ENCODE measurements around the gene SLC16A3. TPM values are rescaled to one million over a fixed set of nuclear protein-coding genes. Genes with fewer than 3 reads are reported as not detected.

SLC16A3 gene
- total and polyA plus RNA-seq, 2 of the 8 experiments (the other 6 are each of a cell fraction or from before 2014, with no cell fraction given), result 3.8 to 8.7 TPM

DNA sequence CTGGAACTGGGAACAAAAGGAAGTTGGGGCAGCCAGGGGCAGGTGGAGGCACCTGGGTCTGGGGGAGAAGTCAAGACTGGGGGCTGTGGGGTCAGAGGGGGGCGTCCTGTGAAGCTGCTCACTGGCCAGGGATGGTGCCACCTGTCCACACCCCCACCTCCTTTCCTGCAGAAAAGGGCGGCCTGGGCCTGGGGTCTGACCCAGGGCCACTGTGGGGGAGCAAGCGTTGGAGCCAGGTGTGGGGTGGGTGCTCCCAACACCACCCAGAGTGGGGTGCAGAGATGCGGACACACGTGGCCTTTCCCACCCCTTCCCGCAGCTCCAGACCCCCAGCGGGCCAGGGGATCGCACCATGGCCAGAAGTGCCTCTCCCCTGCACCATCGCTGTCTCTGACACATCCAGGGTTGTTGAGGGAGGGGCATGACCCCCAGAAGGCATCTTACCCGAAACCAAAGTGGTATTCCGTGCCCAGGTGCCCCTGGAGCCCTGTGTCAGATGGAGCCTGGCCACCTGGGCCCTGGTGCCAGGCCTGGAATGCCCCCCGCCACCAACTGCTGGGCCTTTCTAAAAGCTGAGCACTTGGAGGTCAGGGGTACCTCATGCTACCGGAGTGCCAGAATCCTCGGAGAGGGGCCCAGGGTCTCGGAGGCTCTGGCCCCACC, 2.6 kb upstream of the SLC16A3 start:
- Histone ChIP-seq H3K18ac (ENCODE audit: extremely low read depth, low read length) (no peak overlapping the region), H3K14ac (ENCODE audit: insufficient read length) (no peak overlapping the region), H2AFZ (ENCODE audit: low read length) (no peak overlapping the region), H4K5ac (ENCODE audit: insufficient read length, low read depth, low read length) (no peak overlapping the region), H3K4me1 (replicated peaks in 1 of 4; ENCODE audit: control insufficient read depth in 3 of 4, insufficient read depth in 4 of 4, low read length in 3 of 4) (peaks cover 0 to 11% (median 1%) of the 10 kb centered on the region in 4 experiments; a peak in 3 of 7 replicates), H3K9me3 (ENCODE audit: insufficient read depth in 2 of 2, low read depth in 1 of 2, low read length in 1 of 2) (no peaks in the 10 kb centered on the region; a peak in 1 of 4 replicates), H3K4ac (replicated peaks; ENCODE audit: insufficient read length, low read depth, low read length) (no peak overlapping the region), H3K27me3 (replicated peaks in 1 of 4; ENCODE audit: control insufficient read depth in 3 of 4, extremely low read depth in 1 of 4, insufficient read depth in 3 of 4, low read length in 3 of 4) (peaks cover 28 to 51% (median 47%) of the 10 kb centered on the region in 4 experiments), H3K56ac (replicated peaks; ENCODE audit: insufficient read length, low read depth, low read length) (no peak overlapping the region), H3K4me2 (ENCODE audit: insufficient read depth in 1 of 2, low read depth in 2 of 2, low read length in 2 of 2) (no peak overlapping the region), H3K23me2 (ENCODE audit: low read depth, low read length) (peaks cover 8% of the 10 kb centered on the region; the same call in 1 of the 2 replicates), H3K36me3 (ENCODE audit: control insufficient read depth in 2 of 4, insufficient read depth in 4 of 4, low read length in 3 of 4) (no peaks in the 10 kb centered on the region; a peak in 1 of 8 replicates), H2BK15ac (ENCODE audit: low read length) (no peak overlapping the region), H3K79me2 (ENCODE audit: control insufficient read depth in 1 of 2, insufficient read depth in 2 of 2, low read length in 2 of 2) (no peaks in the 10 kb centered on the region), H2AK5ac (ENCODE audit: low read depth, low read length) (no peak overlapping the region), H3K23ac (ENCODE audit: insufficient read length) (no peak overlapping the region), H3K4me3 (ENCODE audit: extremely low read depth in 1 of 4, insufficient read depth in 2 of 4, low read depth in 3 of 4, low read length in 4 of 4) (no peak overlapping the region), H4K91ac (replicated peaks; ENCODE audit: insufficient read length, low read length) (no peak overlapping the region), H2BK120ac (replicated peaks; ENCODE audit: low read depth, low read length) (no peak overlapping the region), H4K8ac (ENCODE audit: extremely low read depth, insufficient read depth, low read length) (no peak overlapping the region; the same call in 1 of the 2 replicates), H4K20me1 (replicated peaks in 1 of 2; ENCODE audit: control insufficient read depth in 1 of 2, insufficient read depth in 2 of 2, low read length in 2 of 2) (peaks cover 5 to 14% of the 10 kb centered on the region in 2 experiments), H3K9ac (replicated peaks in 1 of 4; ENCODE audit: extremely low read depth in 1 of 4, low read depth in 3 of 4, low read length in 3 of 4) (no peak overlapping the region), H3K27ac (ENCODE audit: low read depth, low read length) (no peak overlapping the region), H2BK5ac (ENCODE audit: low read depth, low read length) (no peak overlapping the region; the same call in 1 of the 2 replicates), H3K79me1 (ENCODE audit: low read depth, low read length) (no peaks in the 10 kb centered on the region; the same call in 1 of the 2 replicates), H2BK12ac (ENCODE audit: low read depth, low read length) (no peak overlapping the region), H2BK20ac (ENCODE audit: low read length) (no peak overlapping the region)
- CTCF ChIA-PET (ENCODE audit: partially characterized antibody), result interaction anchor here (0.6 to 1.7 kb wide), 4 partner anchors 9 to 135 kb away, joined by 3 to 6 read pairs (median 4); no protein-coding TSS in a partner anchor
- FAIRE-seq (no peak), DNase-seq (ENCODE audit: low read depth in 1 of 2, low spot score in 2 of 2) (no peak)
- 85% methylated on average over 11 of the region's 15 CpGs; no CpG with 5 or more reads in 1 of the 2 experiments for WGBS, 2 experiments (ENCODE audit: extremely low coverage in 1 of 2, insufficient coverage in 1 of 2, insufficient read length in 1 of 2, insufficient replicate concordance in 2 of 2, low coverage in 1 of 2, low lambda C conversion rate in 2 of 2, missing lambda C conversion rate in 1 of 2)
- TF ChIP-seq PHF8 (conservative IDR thresholded peaks at IDR 0.05; ENCODE audit: low read depth, low read length) (no peak), CTCF (IDR thresholded peaks at IDR 0.05; ENCODE audit: control extremely low read depth in 1 of 3, insufficient read depth in 1 of 3, low read depth in 1 of 3, low read length in 3 of 3) (no peak), POLR2AphosphoS5 (IDR thresholded peaks at IDR 0.05; ENCODE audit: low read depth, low read length) (no peak), SP1 (IDR thresholded peaks at IDR 0.05; ENCODE audit: low read depth, low read length) (no peak)
- POLR2A ChIA-PET (ENCODE audit: partially characterized antibody), result interaction anchor here (0.5 to 1.5 kb wide), 3 partner anchors 10 to 242 kb away, joined by 4 read pairs; no protein-coding TSS in a partner anchor

Data from H1 (cell line).